TTC549 (cell line): Measurements from ENCODE around the gene CEP72.
"Not testable (repeated sequence)": the region's sequence is repeated elsewhere in the genome, so short reads cannot be mapped to it uniquely, and the experiment has no call there.

Experiments used
- FAIRE-seq: peaks from 2 replicates; lab custom pipeline; 2012; peaks lifted over from hg19 to GRCh38; lab: Jason Lieb, UNC

Gene CEP72

DNA sequence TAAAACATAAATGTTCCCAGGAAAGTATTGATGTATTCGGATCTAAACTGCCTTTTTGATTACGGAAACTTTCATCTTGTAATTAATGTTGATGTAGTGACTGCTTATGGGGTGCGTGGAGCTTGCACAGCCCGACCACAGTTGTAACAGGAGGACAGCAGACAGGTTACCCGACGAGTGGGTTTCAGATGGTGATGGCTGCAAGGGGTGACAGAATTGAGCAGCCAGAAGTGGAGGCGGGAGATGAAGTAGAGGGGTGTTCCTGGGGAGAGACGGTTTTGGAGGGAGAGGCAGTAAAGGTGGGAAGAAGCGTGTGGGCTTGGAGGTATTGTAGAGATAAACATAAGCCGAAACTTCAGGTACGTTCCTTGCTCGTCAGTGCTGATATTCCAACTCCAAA, 5.8 kb downstream of the CEP72 start:
- FAIRE-seq = no peak

- FAIRE-seq = no peak
Measured at GRCh38 chr5:618450-618849, 6.3 kb downstream of the CEP72 start.

DNA sequence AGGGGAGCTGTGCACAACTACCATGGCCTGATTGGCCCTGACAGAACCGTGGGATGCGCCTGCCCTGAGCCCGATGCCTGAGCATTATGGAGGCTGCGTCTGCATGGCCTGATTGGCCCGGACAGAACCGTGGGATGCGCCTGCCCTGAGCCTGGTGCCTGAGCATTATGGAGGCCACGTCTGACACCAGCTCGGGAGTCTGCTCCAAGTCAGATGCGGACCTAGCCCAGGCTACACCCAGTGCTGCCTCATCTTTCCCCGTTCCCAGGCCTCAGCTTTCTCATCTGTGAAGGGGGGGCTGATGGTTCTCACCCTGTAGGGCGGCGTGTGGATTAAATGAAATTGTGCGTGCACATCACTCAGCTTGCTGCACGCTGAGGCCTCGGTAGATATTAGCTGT, 7.3 kb downstream of the CEP72 start:
- FAIRE-seq = no peak

- FAIRE-seq = no peak
Measured at GRCh38 chr5:620152-620551, 8.0 kb downstream of the CEP72 start.

- FAIRE-seq = no peak
Measured at GRCh38 chr5:620586-621180, 8.5 kb downstream of the CEP72 start.

- no peak for FAIRE-seq
Measured at GRCh38 chr5:621341-621761, 9.2 kb downstream of the CEP72 start.

DNA sequence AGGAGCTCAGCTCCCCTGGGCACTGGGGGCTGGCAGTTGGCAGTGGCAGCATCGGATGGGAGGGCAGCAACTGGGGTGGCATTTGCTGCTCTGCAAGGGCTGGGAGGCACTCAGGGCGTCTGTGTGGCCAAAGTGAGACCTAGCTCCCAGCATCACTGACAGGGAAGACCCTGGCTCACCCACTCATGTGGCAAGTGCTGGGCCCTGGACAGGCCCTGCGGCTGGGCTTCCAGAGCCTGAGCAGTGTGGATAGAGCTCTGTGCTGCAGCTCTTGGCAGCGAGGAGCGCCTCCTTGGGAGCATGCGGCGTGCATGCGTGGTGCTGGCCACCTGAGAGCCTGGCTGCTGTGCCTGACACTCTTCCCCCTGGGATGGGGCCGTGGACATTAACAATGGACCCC, 10.2 kb downstream of the CEP72 start:
- FAIRE-seq = no peak

DNA sequence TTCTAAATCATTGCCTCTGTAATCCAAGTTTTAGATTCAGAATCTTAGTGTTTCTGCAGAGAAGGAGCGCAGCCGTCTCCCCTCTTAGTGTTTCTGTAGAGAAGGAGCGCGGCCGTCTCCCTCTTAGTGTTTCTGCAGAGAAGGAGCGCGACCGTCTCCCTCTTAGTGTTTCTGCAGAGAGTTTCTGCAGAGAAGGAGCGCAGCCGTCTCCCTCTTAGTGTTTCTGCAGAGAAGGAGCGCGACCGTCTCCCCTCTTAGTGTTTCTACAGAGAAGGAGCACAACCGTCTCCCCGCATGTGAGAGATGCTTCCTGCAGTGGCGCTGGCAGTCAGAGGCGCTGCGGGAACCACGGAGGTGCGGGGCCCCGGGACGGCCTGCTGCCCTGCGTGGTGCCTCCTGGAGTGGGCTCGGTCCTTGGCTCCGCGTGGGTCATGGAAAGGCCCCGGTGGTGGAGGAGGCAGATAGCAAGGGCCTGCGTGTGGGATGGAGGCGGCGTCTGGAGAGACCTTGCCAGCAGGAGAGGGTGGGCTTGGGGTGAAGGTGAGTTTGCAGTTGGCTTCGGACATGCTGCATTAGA, 10.9 kb downstream of the CEP72 start:
- no peak for FAIRE-seq

- no peak for FAIRE-seq
Measured at GRCh38 chr5:623531-623930, 11.4 kb downstream of the CEP72 start.

- no peak for FAIRE-seq
Measured at GRCh38 chr5:624118-624950, 12.2 kb downstream of the CEP72 start.

GRCh38 chr5:624951-625230, 12.8 kb downstream of the CEP72 start:
- no peak for FAIRE-seq

DNA sequence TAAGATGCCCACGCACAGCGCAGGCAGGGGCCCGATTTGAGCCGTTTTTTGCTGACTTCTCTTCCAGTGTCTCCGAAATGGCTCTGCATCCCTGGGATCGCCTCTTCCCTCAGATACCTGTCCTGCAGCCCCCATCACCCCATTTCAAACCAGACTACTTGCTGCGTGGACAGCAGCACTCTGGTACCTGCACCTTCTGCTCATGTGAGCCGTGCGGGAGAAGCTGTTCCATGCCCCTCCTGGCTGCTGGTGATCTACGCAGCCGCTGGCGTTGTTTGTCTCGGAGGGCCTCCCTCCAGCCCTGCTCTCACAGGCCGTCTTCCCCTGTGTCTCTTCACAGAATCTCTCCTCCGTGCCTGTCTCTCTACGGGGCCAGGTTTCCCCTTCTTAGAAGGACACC, 13.4 kb downstream of the CEP72 start:
- no peak for FAIRE-seq

GRCh38 chr5:626850-627249, 14.7 kb downstream of the CEP72 start:
- no peak for FAIRE-seq

GRCh38 chr5:627840-628239, 15.7 kb downstream of the CEP72 start:
- no peak for FAIRE-seq

- FAIRE-seq = not testable (repeated sequence)
Measured at GRCh38 chr5:628351-629205, 16.4 kb downstream of the CEP72 start.

- no peak for FAIRE-seq
Measured at GRCh38 chr5:633501-633955, 21.4 kb downstream of the CEP72 start.

- FAIRE-seq = no peak
Measured at GRCh38 chr5:634191-634590, 22.1 kb downstream of the CEP72 start.

DNA sequence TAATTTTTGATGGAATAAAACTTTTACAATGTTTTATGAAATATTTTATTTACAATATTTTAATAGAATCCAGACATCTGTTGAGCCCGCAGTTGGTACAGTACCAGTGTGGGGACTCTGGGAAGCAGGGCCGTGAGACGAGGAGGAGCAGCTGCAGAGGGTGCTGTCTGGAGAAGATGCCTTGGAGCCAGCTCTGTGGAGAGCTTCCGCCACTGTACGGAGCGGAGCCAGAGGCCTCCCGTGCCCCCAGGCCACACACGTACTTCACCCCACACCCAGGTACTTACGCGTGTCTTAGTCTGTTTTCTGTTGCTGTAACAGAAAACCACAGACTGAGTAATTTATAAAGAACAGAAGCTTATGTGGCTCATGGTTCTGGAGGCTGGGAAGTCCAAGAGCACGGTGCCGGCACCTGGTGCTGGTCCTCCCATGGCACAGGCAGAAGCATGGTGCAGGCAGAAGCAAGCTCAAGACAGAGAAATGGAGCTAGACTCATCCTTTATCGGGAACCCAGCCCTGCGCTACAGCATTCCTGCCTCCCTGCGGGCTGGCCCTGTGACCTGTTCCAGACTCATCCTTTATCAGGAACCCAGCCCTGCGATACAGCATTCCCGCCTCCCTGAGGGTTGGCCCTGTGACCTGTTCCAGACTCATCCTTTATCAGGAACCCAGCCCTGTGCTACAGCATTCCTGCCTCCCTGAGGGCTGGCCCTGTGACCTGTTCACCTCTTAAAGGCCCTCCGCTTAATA, 23.3 kb downstream of the CEP72 start:
- FAIRE-seq = no peak

DNA sequence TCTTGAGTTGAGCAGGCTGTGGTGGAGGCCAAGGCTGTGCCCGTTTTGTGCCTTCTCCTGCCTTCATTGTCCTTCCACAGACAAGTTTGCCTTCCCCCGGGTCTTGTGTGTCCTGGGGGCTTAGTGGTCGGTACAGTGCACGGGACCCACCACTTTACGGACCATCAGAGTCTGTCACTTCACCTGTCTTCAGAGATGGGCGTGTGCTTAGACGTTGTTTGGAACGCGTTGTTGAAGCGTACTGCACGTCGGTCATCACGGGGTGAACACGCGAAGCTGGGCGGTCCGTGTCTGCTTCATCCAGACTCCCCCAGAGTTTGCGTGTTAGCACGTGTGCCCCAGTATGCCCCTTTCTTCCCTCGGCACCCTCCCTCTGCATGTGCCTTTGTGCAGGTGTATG, 24.8 kb downstream of the CEP72 start:
- no peak for FAIRE-seq

DNA sequence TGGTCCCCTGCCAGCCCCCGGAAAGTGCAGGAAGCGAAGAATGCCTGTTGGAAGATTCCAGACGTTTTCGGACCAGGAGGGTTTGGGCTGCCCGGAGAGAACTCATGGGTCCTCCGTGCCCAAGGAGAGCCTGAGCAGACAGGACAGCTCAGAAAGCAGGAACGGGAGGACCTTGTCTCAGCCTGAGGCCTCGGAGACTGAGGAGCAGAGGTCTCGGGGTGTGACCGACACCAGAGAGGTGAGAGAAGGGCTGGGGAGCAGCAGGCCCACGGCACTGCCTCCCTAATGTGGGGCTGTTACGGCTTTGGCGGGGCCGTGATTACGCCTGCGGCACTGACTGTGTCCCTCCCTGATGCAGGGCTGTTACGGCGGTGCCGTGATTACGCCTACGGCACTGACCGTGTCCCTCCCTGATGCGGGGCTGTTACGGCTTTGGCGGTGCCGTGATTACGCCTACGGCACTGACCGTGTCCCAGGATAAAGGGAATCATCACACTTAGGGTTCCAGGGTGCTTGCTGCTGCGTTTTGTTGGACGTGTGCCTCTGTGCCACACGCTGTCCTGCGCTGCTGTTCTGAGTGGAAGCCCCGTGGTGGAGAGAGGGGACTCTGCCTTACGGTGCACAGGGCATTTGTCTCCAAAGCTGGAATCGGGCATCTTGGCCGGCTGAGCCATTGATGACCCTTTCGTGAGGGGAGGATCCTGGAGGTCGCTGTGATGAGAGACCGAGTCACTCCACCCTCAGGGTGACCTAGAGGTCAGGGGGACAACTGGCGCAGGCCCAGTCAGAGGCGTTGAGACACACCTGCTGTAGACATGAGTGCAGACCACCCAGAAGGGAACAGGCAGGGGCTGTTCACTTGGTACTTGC, 25.7 kb downstream of the CEP72 start:
- no peak for FAIRE-seq
